Testis (tissue), 3 donors: ENCODE measurements around the gene TCERG1L. TPM values are rescaled to one million over a fixed set of nuclear protein-coding genes. Genes with fewer than 3 reads are reported as not detected.

Experiments used
- DNase-seq: peaks from one replicate; pipeline ENCODE4 v3.0.0-alpha.2; 2019
- H3K27ac ChIP-seq, 2 donors: fragments of 200-600 bp; sonication (generic); one replicate each; pipeline ENCODE4 v1.5.1; 2019
- H3K27me3 ChIP-seq: fragments of 200-600 bp; sonication (generic); one replicate; pipeline ENCODE4 v1.5.1; 2019
- H3K36me3 ChIP-seq: fragments of 200-600 bp; sonication (generic); one replicate; pipeline ENCODE4 v1.5.1; 2017; ENCODE audit warnings: low read depth; ENCODE audit errors: missing control alignments
- H3K4me1 ChIP-seq: fragments of 200-600 bp; sonication (generic); one replicate; pipeline ENCODE4 v1.5.1; 2019
- H3K4me3 ChIP-seq, 2 donors: fragments of 200-600 bp; sonication (generic); one replicate each; pipeline ENCODE4 v1.5.1; 2017 to 2019
- H3K9me3 ChIP-seq: fragments of 200-600 bp; sonication (generic); one replicate; pipeline ENCODE4 v1.5.1; 2017
- POLR2A ChIP-seq: fragments of 450-650 bp; IDR thresholded peaks from one replicate; pipeline ENCODE4 v1.6.1; 2017; ENCODE audit warnings: antibody characterized with exemption, mild to moderate bottlenecking, moderate library complexity
- WGBS, 2 donors: methylation state at CpG; one replicate each; pipeline ENCODE4 v1.1.5; 2018; 5-methylcytosine and 5-hydroxymethylcytosine counted together
- intact Hi-C: fragments of 100-400 bp; cut with DNase I; formaldehyde crosslinking; loops from one replicate; pipeline ENCODE4 v1.15.1; 2023; ENCODE audit warnings: low total_unique reads
- polyA plus RNA-seq: library from polyadenylated mRNA; stranded (reverse); fragments of 350-450 nt; fragmentation: Illumina TruSeq; extraction: RNeasy Lipid Tissue Mini Kit (QIAGEN cat#74804); gene quantifications from one replicate; pipeline ENCODE4 v1.2.3, GENCODE V29; 2014; ENCODE audit warnings: low read depth, low replicate concordance; ENCODE audit not compliant: insufficient read depth
- total RNA-seq, 2 donors: library from RNA; depleted of rRNA; stranded (reverse); fragments of >200 nt; gene quantifications; one replicate each; pipeline ENCODE4 v1.2.3, GENCODE V29; 2016
- TF ChIP-seq, protein P1 (sequence below), 3 experiments: fragments of 450-650 bp in 2 of 3; fragments of 200-600 bp in 1 of 3; sonication (generic) in 1 of 3; IDR thresholded peaks; one replicate each; pipeline ENCODE4 v1.5.1; 2016 to 2019; ENCODE audit warnings: antibody characterized with exemption in 3 of 3, mild to moderate bottlenecking in 2 of 3, moderate library complexity in 1 of 3

Gene TCERG1L
- total and polyA plus RNA-seq, 3 donors from 2014 or later: 3.0 to 8.3 (median 7.7) TPM

DNA sequence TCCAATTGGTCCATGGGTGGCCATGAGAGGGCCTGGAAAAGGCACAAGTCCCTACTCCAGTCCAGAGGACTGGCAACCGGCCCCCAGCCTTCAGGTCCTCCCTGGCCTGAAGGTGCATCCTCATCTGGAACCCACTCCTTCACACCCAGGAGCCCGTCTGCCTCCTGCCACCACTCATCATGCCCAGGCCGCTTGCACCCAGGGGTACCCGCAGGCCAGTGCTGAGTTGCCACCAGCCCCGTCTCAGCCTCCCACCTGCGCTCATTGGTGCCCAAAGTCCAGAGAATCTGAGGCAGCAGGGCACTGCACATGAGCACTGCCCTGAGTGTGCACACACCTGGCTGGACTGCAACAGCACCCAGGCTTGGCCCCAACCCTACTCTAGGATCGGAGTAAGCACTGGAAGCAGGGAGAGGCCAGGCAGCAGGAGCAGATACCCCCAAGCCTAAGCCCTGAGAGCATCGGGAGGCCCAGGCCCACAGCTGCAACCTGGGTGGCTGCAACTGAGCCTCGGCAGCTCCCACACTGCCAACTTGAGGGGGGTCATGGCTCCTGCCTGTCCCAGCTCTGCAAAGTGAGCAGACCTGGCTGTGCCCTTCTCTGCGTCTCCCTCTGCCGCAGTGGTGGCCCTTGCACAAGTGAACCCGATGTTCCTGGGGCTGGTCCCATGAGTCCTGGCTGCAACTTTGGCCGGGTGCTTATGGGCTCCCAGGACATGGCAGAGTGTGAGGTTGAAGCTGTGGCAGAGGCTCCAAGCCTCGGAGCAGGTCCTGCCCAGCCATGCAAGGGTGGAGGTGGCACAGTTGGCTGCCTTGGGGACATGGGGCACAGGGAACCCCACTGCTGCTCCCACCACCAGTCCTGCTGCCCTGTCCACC is 44.3 kb downstream of the TCERG1L start:
- WGBS, 2 donors: 90 to 95% methylated on average over 2 to 13 of the region's 14 CpGs

DNA sequence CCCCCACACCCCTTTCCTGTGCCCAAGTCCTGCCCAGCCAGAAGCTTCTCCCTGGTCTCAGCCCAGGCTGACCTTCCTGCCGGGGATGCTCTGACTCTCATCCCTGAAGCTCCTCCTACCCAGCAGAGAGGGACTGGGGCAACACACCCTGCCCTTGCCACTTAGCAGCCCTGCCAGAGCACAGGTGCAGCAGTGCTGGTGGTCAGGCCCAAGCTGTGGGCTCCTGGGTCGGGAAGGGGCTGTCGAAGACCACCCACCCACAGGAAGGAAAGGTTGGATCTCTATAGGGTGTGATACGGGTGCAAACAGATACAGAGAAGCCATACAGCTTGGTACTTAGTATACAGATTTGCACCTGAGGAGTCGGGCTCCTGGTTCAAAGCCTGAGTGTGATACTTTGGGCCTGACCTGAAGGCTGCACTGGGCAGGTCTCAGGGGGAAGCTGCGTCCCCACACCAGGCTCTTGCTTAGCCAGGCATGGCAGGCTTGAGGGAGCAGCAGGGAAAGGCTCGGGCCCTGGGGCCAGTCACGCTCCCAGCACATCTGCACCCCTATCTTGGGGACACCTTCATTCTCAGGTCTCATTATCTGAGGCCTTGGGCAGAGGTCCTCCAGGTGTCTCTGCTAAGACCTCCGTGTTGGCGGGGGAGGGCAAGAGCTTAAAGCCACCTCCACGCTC is 47.3 kb downstream of the TCERG1L start:
- no peaks in the 10 kb centered on the region for H3K36me3 ChIP-seq
- no peaks in the 10 kb centered on the region for H3K4me1 ChIP-seq
- H3K27me3 ChIP-seq: no peaks in the 10 kb centered on the region
- H3K9me3 ChIP-seq: no peaks in the 10 kb centered on the region
- TF ChIP-seq, protein P1, sequence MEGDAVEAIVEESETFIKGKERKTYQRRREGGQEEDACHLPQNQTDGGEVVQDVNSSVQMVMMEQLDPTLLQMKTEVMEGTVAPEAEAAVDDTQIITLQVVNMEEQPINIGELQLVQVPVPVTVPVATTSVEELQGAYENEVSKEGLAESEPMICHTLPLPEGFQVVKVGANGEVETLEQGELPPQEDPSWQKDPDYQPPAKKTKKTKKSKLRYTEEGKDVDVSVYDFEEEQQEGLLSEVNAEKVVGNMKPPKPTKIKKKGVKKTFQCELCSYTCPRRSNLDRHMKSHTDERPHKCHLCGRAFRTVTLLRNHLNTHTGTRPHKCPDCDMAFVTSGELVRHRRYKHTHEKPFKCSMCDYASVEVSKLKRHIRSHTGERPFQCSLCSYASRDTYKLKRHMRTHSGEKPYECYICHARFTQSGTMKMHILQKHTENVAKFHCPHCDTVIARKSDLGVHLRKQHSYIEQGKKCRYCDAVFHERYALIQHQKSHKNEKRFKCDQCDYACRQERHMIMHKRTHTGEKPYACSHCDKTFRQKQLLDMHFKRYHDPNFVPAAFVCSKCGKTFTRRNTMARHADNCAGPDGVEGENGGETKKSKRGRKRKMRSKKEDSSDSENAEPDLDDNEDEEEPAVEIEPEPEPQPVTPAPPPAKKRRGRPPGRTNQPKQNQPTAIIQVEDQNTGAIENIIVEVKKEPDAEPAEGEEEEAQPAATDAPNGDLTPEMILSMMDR (IDR thresholded peaks at IDR 0.05): no peak
- no peak for TF ChIP-seq POLR2A
- DNase-seq: no peak
- no peak overlapping the region for H3K4me3 ChIP-seq
- intact Hi-C loops: no loop called here
- WGBS, 2 donors: 91 to 95% methylated on average over 11 of the region's 11 CpGs
- no peak overlapping the region for H3K27ac ChIP-seq

More for the DNA sequence above, 44.3 kb downstream of the TCERG1L start:
- H3K9me3 ChIP-seq: no peaks in the 10 kb centered on the region
- no peaks in the 10 kb centered on the region for H3K36me3 ChIP-seq
- H3K4me3 ChIP-seq: no peak overlapping the region
- no peaks in the 10 kb centered on the region for H3K27me3 ChIP-seq
- H3K27ac ChIP-seq: no peak overlapping the region
- TF ChIP-seq POLR2A: no peak
- TF ChIP-seq, protein P1 (IDR thresholded peaks at IDR 0.05): no peak
- H3K4me1 ChIP-seq: peaks cover 9% of the 10 kb centered on the region
- no peak for DNase-seq
- intact Hi-C loops: no loop called here

GRCh38 chr10:131261890-131262475 is 49.5 kb downstream of the TCERG1L start:
- Histone ChIP-seq H3K4me1 (no peaks in the 10 kb centered on the region), H3K27ac (no peak overlapping the region), H3K36me3 (no peaks in the 10 kb centered on the region), H3K9me3 (no peaks in the 10 kb centered on the region), H3K4me3 (no peak overlapping the region), H3K27me3 (no peaks in the 10 kb centered on the region)
- DNase-seq: no peak
- no peak for TF ChIP-seq POLR2A
- TF ChIP-seq, protein P1 (IDR thresholded peaks at IDR 0.05): no peak
- intact Hi-C loops: no loop called here
- 89 to 91% methylated on average over 15 to 16 of the region's 16 CpGs for WGBS, 2 donors

- 88 to 94% methylated on average over 17 of the region's 17 CpGs for WGBS, 2 donors
- intact Hi-C loops: no loop called here
These were observed 50.9 kb downstream of the TCERG1L start for GRCh38 chr10:131260452-131261211.

More at GRCh38 chr10:131260452-131261211, 50.9 kb downstream of the TCERG1L start:
- H3K27ac ChIP-seq: no peak overlapping the region
- DNase-seq: no peak
- H3K4me1 ChIP-seq: no peaks in the 10 kb centered on the region
- TF ChIP-seq, protein P1 (IDR thresholded peaks at IDR 0.05): no peak
- TF ChIP-seq POLR2A: no peak
- no peak overlapping the region for H3K4me3 ChIP-seq
- H3K36me3 ChIP-seq: no peaks in the 10 kb centered on the region
- H3K27me3 ChIP-seq: no peaks in the 10 kb centered on the region
- H3K9me3 ChIP-seq: no peaks in the 10 kb centered on the region
